ENCODE data around the gene PLAAT3. TPM values are rescaled to one million over a fixed set of nuclear protein-coding genes. Genes with fewer than 3 reads are reported as not detected.
A peak's percentile ranks its signal among the peaks of the same experiment; 100 is the strongest.

PLAAT3 gene
- polyA plus RNA-seq, 1 experiment, result 8.1 TPM

DNA sequence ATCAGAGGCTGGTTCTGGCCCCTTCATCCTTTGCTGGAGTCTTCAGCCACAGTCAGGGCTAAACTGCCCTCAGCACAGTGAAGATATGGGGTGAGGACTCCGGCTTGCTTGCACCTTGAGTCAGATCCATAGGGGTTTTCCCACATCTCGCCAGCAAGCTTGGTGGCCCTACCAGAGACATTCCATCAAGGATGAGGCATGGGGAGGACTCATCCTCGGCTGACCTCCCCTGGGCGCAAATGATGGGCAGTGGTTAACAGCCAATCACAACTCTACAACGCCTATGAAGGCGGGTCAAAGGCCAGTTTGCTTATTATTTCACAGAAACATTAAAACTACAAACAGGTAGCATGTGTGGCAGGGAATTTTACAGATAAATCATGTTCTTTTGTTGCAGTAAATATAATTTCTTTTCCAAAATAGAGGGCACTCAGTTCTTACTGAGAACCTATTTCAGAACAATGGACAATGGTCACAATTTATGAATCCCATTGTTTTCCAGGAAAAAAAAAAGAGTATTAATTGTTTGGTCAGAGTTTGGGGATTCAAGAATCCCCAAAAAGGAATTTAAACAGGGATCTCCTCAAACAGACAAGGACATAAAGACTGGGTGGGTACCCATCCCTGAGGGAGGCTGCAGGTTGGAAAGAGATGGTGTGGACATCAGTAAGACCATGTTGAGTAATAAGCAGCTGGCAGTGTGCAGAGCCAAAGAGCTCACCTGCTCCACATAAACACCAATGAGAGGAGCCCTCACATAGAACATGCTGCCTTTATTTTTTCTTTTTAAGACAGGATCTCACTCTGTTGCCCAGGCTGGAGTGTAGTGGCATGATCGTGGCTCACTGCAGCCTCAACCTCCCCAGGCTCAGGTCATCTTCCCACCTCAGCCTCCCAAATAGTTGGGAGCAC, 14.8 kb downstream of the PLAAT3 start:
- DNase-seq (ENCODE audit: low read depth, low spot score), result no peak
- Histone ChIP-seq H3K4me3 (ENCODE audit: low read depth, low read length) (no peak overlapping the region), H3K27me3 (ENCODE audit: control insufficient read depth, insufficient read depth, low read length) (no peaks in the 10 kb centered on the region), H3K27ac (ENCODE audit: low read depth, low read length) (no peak overlapping the region), H3K9me3 (ENCODE audit: control insufficient read depth, insufficient read depth, low read length) (no peaks in the 10 kb centered on the region)
- ChIA-PET CTCF (no interaction called here), POLR2A (no interaction called here)
- TF ChIP-seq, protein P1, sequence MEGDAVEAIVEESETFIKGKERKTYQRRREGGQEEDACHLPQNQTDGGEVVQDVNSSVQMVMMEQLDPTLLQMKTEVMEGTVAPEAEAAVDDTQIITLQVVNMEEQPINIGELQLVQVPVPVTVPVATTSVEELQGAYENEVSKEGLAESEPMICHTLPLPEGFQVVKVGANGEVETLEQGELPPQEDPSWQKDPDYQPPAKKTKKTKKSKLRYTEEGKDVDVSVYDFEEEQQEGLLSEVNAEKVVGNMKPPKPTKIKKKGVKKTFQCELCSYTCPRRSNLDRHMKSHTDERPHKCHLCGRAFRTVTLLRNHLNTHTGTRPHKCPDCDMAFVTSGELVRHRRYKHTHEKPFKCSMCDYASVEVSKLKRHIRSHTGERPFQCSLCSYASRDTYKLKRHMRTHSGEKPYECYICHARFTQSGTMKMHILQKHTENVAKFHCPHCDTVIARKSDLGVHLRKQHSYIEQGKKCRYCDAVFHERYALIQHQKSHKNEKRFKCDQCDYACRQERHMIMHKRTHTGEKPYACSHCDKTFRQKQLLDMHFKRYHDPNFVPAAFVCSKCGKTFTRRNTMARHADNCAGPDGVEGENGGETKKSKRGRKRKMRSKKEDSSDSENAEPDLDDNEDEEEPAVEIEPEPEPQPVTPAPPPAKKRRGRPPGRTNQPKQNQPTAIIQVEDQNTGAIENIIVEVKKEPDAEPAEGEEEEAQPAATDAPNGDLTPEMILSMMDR (IDR thresholded peaks at IDR 0.05; ENCODE audit: low read depth, low read length), result no peak

DNA sequence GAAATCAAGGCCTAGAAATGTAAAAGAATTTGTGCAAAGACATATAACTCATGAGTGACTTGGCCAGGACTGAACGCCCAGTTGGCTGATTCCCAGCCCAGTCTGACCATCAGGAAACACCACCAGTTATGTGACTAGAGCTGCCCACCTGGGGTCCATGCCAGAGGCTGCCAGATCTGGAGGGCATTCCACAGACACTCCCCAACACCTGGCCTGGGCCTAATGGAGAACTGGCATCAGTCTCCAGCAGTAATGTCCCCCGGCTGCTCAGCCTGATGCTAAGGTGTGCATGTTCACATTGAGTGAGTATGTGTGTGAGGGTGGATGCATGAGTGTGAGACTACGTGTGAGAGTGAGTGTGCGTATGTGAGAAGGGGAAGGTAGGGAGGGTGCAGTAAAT, 15.7 kb downstream of the PLAAT3 start:
- DNase-seq (ENCODE audit: low read depth, low spot score), result no peak
- CTCF ChIA-PET, result no interaction called here
- TF ChIP-seq, protein P1 (IDR thresholded peaks at IDR 0.05; ENCODE audit: low read depth, low read length), result no peak
- H3K27ac ChIP-seq (ENCODE audit: low read depth, low read length), result no peak overlapping the region
- POLR2A ChIA-PET, result no interaction called here
- H3K9me3 ChIP-seq (ENCODE audit: control insufficient read depth, insufficient read depth, low read length), result no peaks in the 10 kb centered on the region
- H3K4me3 ChIP-seq (ENCODE audit: low read depth, low read length), result no peak overlapping the region
- H3K27me3 ChIP-seq (ENCODE audit: control insufficient read depth, insufficient read depth, low read length), result no peaks in the 10 kb centered on the region

DNA sequence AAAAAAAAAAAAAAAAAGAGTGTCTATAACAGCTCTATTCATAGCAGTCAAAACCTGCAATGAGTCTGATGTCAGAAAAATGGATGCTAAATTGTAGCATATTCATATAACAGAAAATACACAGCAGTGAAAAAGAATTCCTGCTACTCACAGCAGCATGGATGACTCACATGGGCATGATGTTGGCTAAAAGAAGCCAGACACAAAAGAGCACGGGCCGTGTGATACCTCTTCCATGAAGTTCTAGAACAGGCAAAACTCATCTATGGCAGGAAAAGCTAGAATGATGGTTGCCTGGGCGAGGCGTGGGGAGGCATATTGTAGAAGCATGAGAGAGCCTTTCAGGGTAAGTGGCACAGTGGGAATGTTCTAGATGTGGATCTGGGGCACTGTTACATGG, 18.9 kb downstream of the PLAAT3 start:
- Histone ChIP-seq H3K27ac (ENCODE audit: low read depth, low read length) (no peak overlapping the region), H3K4me3 (ENCODE audit: low read depth, low read length) (no peak overlapping the region), H3K27me3 (ENCODE audit: control insufficient read depth, insufficient read depth, low read length) (no peaks in the 10 kb centered on the region), H3K9me3 (ENCODE audit: control insufficient read depth, insufficient read depth, low read length) (no peaks in the 10 kb centered on the region)
- no peak for DNase-seq (ENCODE audit: low read depth, low spot score)
- TF ChIP-seq, protein P1 (IDR thresholded peaks at IDR 0.05; ENCODE audit: low read depth, low read length), result no peak
- POLR2A ChIA-PET, result interaction anchor here (0.7 kb wide), 1 partner anchor 12 kb away, joined by 3 read pairs; no protein-coding TSS in a partner anchor
- CTCF ChIA-PET, result no interaction called here

DNA sequence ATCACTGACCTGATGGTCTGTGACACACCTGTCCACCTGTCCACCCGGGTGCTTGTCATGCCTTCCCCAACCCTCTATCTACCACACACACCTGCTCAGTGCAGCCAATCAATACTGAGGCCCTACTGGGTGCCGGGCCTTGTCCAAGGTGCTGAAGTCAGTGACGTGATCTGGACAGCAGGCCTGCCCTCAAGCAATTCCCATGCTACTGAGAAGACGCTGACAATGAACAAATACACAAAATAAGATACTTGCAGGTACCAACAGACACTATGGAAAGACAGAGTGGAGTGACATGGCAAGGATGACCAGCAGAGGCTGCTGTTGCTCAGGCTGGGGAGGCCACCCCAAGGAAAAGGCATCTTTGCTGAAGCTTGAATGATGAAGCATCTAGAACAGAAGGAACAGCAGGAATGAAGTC, 21.2 kb downstream of the PLAAT3 start:
- TF ChIP-seq, protein P1 (IDR thresholded peaks at IDR 0.05; ENCODE audit: low read depth, low read length), result peak; percentile 67
- POLR2A ChIA-PET, result no interaction called here
- no peak for DNase-seq (ENCODE audit: low read depth, low spot score)
- Histone ChIP-seq H3K27ac (ENCODE audit: low read depth, low read length) (no peak overlapping the region), H3K9me3 (ENCODE audit: control insufficient read depth, insufficient read depth, low read length) (no peaks in the 10 kb centered on the region), H3K4me3 (ENCODE audit: low read depth, low read length) (no peak overlapping the region), H3K27me3 (ENCODE audit: control insufficient read depth, insufficient read depth, low read length) (no peaks in the 10 kb centered on the region)
- CTCF ChIA-PET, result interaction anchor here (1.0 to 1.2 kb wide), 6 partner anchors 36 to 145 kb away, joined by 3 to 4 read pairs (median 4); no protein-coding TSS in a partner anchor

DNA sequence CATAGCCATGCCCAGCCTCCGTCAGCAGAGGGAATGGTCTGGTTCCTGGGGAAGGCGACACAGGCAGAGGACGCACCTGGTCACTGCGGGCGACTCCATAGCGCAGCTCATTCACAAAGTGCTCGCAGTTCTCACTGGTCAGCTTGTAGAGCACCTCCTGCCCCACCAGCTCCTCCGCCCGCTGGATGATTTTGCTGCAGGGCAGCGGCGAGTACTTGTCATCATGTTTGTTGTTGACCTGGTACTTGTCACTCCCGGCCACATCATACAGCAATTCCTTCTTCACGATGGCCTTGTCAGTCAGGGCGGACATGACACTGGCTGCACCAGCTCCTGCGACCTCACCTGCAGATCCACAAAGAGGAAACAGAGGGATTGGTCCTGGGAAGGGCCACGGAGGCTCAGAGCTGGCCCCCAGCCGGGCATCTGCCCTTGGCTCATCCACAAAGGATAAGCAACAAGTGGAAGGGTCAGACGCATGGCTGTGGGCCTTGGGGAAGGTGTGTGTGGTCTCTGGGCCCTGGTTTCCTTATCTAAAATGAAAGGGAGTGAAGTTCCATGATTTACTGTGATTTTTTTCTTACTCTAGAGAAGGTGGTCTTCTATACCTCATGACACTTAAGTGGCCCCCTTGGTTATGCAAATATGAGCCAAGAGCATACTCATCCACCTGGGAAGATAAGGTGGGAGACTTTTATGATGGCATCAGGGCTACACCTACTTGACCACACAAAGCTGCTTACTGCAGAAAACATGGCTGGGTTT, 24.0 kb downstream of the PLAAT3 start:
- TF ChIP-seq, protein P1 (IDR thresholded peaks at IDR 0.05; ENCODE audit: low read depth, low read length), result no peak
- DNase-seq (ENCODE audit: low read depth, low spot score), result no peak
- POLR2A ChIA-PET, result no interaction called here
- Histone ChIP-seq H3K4me3 (ENCODE audit: low read depth, low read length) (no peak overlapping the region), H3K27me3 (ENCODE audit: control insufficient read depth, insufficient read depth, low read length) (no peaks in the 10 kb centered on the region), H3K9me3 (ENCODE audit: control insufficient read depth, insufficient read depth, low read length) (no peaks in the 10 kb centered on the region), H3K27ac (ENCODE audit: low read depth, low read length) (no peak overlapping the region)
- CTCF ChIA-PET, result no interaction called here

Data from AG04450 (cell line).